Right lobe of liver (tissue), 6 donors: ENCODE measurements around the gene RBBP4. TPM values are rescaled to one million over a fixed set of nuclear protein-coding genes. Genes with fewer than 3 reads are reported as not detected.
A peak's percentile ranks its signal among the peaks of the same experiment; 100 is the strongest.

Experiments
- ATAC-seq, 4 donors: fragments of 200-7000 bp; cut with Tn5 transposase; one replicate each; pipeline ENCODE4 v1.9.1; 2020; ENCODE audit warnings: mild to moderate bottlenecking in 4 of 4, moderate library complexity in 4 of 4
- DNase-seq, 3 donors: peaks; one replicate each; pipeline ENCODE4 v3.0.0-alpha.2; 2020
- H3K27ac ChIP-seq, 3 donors: fragments of 200-600 bp; one replicate each; pipeline ENCODE4 v1.8.0; 2022
- H3K27me3 ChIP-seq, 2 donors: fragments of 200-600 bp; one replicate each; pipeline ENCODE4 v1.8.0; 2022
- H3K36me3 ChIP-seq, 4 donors: fragments of 200-600 bp; sonication (generic) in 1 of 4; one replicate each; pipeline versions ENCODE4 v1.5.1 to v1.8.0; 2017 to 2022; ENCODE audit warnings: control low read depth in 1 of 4
- H3K4me1 ChIP-seq, 4 donors: fragments of 200-600 bp; sonication (generic) in 1 of 4; one replicate each; pipeline versions ENCODE4 v1.5.1 to v1.8.0; 2017 to 2022; ENCODE audit warnings: control low read depth in 1 of 4
- H3K4me3 ChIP-seq, 3 donors: fragments of 200-600 bp; one replicate each; pipeline ENCODE4 v1.8.0; 2022
- H3K9me3 ChIP-seq, 4 donors: fragments of 200-600 bp; sonication (generic) in 1 of 4; one replicate each; pipeline versions ENCODE4 v1.5.1 to v1.8.0; 2017 to 2022; ENCODE audit warnings: control low read depth in 1 of 4
- POLR2A ChIP-seq: fragments of 450-650 bp; IDR thresholded peaks from one replicate; pipeline ENCODE4 v1.6.1; 2017; ENCODE audit warnings: antibody characterized with exemption, mild to moderate bottlenecking
- WGBS: methylation state at CpG from one replicate; pipeline ENCODE4 v1.1.6; 2018; ENCODE audit warnings: low coverage, low lambda C conversion rate; ENCODE audit not compliant: insufficient coverage; ENCODE audit errors: missing lambda C conversion rate; 5-methylcytosine and 5-hydroxymethylcytosine counted together
- intact Hi-C, 2 donors: fragments of 100-400 bp; cut with DNase I; formaldehyde crosslinking; loops; one replicate each; pipeline versions ENCODE4 v1.11.2 to v1.14.1; 2022
- total RNA-seq, 6 experiments: library from RNA; depleted of rRNA in 2 of 6; stranded (reverse); fragments of >200 nt in 2 of 6; fragmentation: NEBNext Ultra II Directional in 3 of 6; extraction: Animal tissue kit (Norgen Biotek cat#: 25700) in 3 of 6; gene quantifications; one replicate each; pipeline versions ENCODE4 v1.1.0 to v1.2.4, GENCODE V29; 2016 to 2023
- TF ChIP-seq, protein P1 (sequence below), 4 donors: fragments of 200-600 bp in 3 of 4; fragments of 450-650 bp in 1 of 4; IDR thresholded peaks; one replicate each; pipeline versions ENCODE4 v1.5.1 to v1.8.0; 2016 to 2022; ENCODE audit warnings: antibody characterized with exemption in 4 of 4, mild to moderate bottlenecking in 2 of 4
- donor health status: DM: no; HTN: yes; CAD: no.
- donor health status: DM: no; HTN: no; CAD: no.
- donor health status: DM: no; HTN: no; CAD: no.
- donor health status: DM: no; HTN: yes; CAD: no.
- donor health status: DM: no; HTN: yes; CAD: no.

Gene RBBP4
- total RNA-seq, 6 experiments from 2014 or later, result 50.1 to 66.1 (median 58.8) TPM

DNA sequence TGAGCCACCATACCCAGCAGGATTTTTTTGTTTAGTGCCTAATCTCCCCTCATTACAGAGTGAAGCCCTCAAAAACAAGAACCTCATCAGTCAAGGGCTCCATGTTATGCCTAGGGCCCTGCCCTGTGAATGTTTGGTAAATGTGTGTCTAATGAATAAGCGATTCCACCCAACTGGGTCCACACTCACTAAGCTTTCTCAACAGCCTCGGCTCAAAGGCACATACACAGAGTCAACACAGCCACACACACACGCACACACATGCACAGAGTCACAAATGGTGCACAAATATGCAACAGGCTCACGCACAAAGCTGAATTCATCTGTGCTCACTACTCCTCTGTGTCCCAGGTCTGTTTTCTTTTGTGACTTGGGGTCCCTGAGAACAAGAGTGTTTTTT lies 63.3 kb downstream of the RBBP4 start:
- no peak for DNase-seq
- H3K27ac ChIP-seq, result no peak overlapping the region
- WGBS, result 41% methylated on average over 3 of the region's 4 CpGs
- ATAC-seq, result peak in 1 of 4 donors; percentile 18
- H3K4me3 ChIP-seq, result no peak overlapping the region
- H3K36me3 ChIP-seq, result no peaks in the 10 kb centered on the region
- H3K27me3 ChIP-seq, result no peaks in the 10 kb centered on the region
- TF ChIP-seq, protein P1, sequence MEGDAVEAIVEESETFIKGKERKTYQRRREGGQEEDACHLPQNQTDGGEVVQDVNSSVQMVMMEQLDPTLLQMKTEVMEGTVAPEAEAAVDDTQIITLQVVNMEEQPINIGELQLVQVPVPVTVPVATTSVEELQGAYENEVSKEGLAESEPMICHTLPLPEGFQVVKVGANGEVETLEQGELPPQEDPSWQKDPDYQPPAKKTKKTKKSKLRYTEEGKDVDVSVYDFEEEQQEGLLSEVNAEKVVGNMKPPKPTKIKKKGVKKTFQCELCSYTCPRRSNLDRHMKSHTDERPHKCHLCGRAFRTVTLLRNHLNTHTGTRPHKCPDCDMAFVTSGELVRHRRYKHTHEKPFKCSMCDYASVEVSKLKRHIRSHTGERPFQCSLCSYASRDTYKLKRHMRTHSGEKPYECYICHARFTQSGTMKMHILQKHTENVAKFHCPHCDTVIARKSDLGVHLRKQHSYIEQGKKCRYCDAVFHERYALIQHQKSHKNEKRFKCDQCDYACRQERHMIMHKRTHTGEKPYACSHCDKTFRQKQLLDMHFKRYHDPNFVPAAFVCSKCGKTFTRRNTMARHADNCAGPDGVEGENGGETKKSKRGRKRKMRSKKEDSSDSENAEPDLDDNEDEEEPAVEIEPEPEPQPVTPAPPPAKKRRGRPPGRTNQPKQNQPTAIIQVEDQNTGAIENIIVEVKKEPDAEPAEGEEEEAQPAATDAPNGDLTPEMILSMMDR (IDR thresholded peaks at IDR 0.05), result no peak
- TF ChIP-seq POLR2A, result no peak
- intact Hi-C loops, result loop anchor here (5.0 kb wide), 1 partner anchor 58 kb away; no protein-coding TSS in a partner anchor
- no peaks in the 10 kb centered on the region for H3K9me3 ChIP-seq
- peaks cover 0 to 4% (median 0%) of the 10 kb centered on the region in 4 donors for H3K4me1 ChIP-seq

DNA sequence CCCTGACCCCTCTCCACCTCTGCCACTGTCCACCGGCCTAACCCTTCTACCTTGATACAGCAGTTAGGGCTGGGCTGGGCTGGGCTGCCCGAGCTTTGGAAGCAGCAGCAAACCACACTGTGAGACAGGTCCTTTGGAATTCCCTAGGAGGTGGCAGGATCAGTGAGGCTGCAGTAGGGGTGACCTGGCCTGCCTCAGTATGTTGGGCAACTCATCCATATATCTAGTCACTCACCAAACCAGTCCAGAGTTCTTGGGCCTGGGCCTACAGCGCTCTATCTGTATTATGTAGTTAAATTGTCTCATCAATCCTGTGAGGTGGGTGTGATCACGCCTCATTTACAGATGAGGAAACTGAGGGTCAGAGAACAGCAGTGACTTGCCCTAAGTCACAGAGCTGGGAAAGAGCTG lies 64.9 kb downstream of the RBBP4 start:
- no peak for ATAC-seq
- H3K27ac ChIP-seq, result no peak overlapping the region
- no peaks in the 10 kb centered on the region for H3K9me3 ChIP-seq
- H3K4me3 ChIP-seq, result no peak overlapping the region
- intact Hi-C loops, result no loop called here
- peaks cover 0 to 4% (median 0%) of the 10 kb centered on the region in 4 donors for H3K4me1 ChIP-seq
- no peak for DNase-seq
- H3K27me3 ChIP-seq, result no peaks in the 10 kb centered on the region
- no peaks in the 10 kb centered on the region for H3K36me3 ChIP-seq
- TF ChIP-seq, protein P1 (IDR thresholded peaks at IDR 0.05), result no peak
- no peak for TF ChIP-seq POLR2A
- no CpG with 5 or more reads among the region's 4 CpGs for WGBS

DNA sequence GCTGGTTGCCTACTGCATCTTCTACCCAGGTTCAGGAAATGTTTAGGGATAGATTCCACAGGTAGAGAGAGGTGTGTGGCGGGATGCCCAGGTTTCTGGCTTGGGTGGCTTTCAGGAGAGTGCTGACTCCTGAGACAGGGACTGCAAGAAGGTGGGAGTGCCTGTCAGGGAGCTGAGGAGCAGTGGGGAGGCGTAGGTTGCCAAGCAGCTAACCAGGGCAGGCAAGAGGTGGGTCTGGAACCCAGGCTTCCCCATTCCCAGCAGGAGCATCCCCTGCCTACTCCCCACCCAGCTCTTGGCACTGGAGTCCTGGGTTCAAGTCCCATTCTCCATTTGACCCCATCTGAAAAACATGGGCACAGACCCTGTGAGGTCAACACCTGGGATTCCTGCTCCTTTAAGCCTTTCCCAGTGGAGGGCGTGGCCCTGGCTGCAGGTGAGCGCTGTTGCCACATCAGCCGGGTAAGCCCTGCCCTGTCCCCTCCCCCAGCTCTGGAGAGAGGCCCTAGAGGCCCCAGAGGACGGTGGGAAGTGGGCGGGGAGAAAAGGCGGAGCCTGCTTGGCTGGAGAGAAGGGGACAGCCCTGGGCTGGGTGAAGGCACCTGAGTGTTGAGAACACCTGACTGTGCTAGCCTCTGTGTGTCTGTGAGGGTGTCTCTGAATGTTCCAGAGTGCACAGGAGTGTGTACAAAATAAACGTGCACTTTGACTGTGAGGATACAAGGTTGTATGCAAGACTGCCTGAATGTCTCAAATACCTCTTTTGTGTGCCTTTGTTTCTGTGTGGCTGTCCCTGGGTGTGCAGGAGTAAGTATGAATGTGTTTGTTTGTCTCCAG lies 65.5 kb downstream of the RBBP4 start:
- intact Hi-C loops, result no loop called here
- DNase-seq (peak; percentile 94 to 98 (median 97)), ATAC-seq (peak; percentile 90 to 97 (median 95))
- H3K36me3 ChIP-seq, result no peaks in the 10 kb centered on the region
- peak overlapping the region in 1 of 3 donors; percentile 29 for H3K27ac ChIP-seq
- no peaks in the 10 kb centered on the region for H3K27me3 ChIP-seq
- 49% methylated on average over 4 of the region's 9 CpGs for WGBS
- H3K4me1 ChIP-seq, result peaks cover 0 to 4% (median 0%) of the 10 kb centered on the region in 4 donors
- TF ChIP-seq POLR2A, result no peak
- TF ChIP-seq, protein P1 (IDR thresholded peaks at IDR 0.05), result no peak
- H3K9me3 ChIP-seq, result no peaks in the 10 kb centered on the region
- H3K4me3 ChIP-seq, result no peak overlapping the region

DNA sequence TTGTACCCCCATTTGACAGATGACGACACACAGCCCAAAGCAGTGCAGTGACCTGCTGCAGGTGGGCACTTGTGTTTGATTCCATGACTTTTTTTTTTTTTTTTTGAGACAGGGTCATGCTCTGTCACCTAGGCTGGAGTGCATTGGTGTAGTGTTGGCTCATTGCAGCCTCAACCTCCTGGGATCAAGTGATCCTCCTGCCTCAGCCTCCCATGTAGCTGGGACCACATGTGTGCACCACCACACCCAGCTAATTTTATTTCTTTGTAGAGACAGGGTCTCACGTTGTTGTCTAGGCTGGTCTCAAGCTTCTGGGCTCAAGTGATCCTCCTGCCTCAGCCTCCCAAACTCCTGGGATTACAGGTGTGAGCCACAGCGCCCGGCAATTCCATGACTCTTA lies 66.5 kb downstream of the RBBP4 start:
- TF ChIP-seq POLR2A, result no peak
- TF ChIP-seq, protein P1 (IDR thresholded peaks at IDR 0.05), result no peak
- DNase-seq (no peak), ATAC-seq (no peak)
- intact Hi-C loops, result no loop called here
- Histone ChIP-seq H3K36me3 (no peaks in the 10 kb centered on the region), H3K4me3 (no peak overlapping the region), H3K9me3 (no peaks in the 10 kb centered on the region), H3K27me3 (no peaks in the 10 kb centered on the region), H3K27ac (no peak overlapping the region), H3K4me1 (peaks cover 0 to 4% (median 0%) of the 10 kb centered on the region in 4 donors)
- WGBS, result 86% methylated on average over 1 of the region's 4 CpGs
